ENCODE measurements around the gene CD209.
"Not testable (repeated sequence)": the region's sequence is repeated elsewhere in the genome, so short reads cannot be mapped to it uniquely, and the experiment has no call there.

CD209 gene

DNA sequence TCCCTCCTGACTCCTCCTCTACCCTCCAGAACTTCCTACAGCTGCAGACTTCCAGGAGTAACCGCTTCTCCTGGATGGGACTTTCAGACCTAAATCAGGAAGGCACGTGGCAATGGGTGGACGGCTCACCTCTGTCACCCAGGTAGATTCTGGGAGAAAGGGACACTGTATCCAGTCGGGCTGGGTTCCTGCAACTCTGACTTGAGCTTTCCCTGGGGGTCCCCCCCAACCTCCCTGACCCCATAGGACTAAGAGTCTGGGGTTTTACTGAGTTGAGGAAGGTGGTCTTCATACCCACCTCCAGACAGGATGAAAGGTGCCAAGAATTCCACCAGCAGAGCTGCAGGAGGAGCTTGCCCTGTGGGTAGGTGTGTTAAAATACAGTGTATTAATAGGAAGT lies 20.2 kb upstream of the CD209 start:
- no peak for DNase-seq

DNA sequence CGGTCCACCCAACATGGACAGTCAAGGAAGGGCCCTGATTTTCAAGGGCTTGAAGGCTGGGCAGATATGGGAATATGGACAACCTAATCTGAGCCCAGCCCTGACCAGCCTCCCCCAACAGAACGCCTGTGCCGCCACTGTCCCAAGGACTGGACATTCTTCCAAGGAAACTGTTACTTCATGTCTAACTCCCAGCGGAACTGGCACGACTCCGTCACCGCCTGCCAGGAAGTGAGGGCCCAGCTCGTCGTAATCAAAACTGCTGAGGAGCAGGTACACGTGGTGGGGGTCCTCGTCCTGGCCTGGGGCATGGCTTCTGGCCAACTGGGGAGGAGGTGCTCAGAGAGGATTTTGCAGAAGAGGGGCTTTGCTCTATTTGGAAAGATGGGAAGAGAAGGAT lies 19.2 kb upstream of the CD209 start:
- no peak for DNase-seq

GRCh38 chr19:7765043-7765442 lies 17.7 kb upstream of the CD209 start:
- not testable (repeated sequence) for DNase-seq

DNA sequence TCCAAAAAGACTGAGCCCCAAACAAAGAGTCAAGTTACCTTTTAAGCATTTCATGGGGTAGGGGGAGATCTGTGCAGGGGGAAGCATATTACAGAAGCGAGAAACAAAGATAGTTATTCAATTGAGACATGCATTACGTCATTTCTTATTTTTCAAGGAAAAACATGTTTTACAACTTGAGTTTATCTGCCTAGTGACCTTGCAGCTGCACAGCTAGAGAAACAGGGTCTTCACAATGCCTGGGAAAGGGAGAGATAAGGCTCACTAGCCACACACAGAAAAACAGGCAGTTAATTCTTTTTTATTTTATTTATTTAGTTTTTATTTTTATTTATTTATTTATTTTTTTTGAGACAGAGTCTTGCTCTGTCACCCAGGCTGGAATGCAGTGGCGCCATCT lies 16.8 kb upstream of the CD209 start:
- DNase-seq, result not testable (repeated sequence)

GRCh38 chr19:7763696-7764095 lies 16.4 kb upstream of the CD209 start:
- no peak for DNase-seq

DNA sequence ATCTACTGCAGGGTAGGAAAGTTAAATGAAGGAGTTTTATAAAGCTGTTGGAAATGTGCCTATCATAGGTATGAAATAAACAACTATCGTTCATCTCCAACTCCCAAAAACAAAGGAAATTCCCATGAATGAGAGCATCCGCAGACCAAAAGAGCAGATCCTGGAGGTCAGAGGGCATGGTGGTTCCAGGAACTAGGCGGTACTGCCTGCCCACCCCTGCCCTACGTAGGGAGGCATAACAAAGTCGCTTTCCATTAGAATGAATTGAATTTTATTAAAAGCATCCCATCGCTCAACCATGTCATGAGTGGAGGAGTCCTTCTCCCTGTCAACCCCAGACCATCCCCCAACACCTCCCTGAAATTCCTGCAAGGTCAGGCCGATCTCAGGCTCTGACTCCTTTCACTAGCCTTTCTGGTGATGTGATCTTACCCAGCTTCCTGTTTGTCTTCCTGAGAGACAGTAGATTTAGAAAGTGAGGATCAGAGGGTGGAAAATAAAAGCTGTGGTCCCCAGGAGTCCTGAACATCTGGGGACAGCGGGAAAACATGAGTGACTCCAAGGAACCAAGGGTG lies 15.5 kb upstream of the CD209 start, which contains the start of gene CLEC4M:
CLEC4M (plus strand) TSS at position 525 of the 575 bp plus-strand sequence; CDS start at position 549, 24 bp downstream.
- no peak for DNase-seq

DNA sequence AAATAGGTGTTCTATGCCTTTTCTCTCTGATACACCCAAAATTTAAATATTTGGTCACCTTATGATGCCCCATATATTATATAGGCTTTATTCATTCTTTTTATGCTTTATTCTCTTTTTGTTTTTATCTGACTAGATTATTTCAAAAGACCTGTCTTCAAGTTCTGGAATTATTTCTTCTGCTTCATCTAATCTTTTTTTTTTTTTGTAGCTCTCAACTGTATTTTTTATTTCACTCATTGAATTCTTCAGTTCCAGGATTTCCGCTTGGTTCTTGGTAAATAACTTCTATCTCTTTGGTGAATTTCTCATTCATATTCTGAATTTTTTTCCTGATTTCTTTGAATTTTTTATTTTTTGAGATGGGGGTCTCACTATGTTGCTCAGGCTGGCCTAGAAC lies 11.8 kb upstream of the CD209 start:
- no peak for DNase-seq

GRCh38 chr19:7757358-7757757 lies 10.0 kb upstream of the CD209 start:
- DNase-seq, result no peak

- DNase-seq, result no peak
Observed at GRCh38 chr19:7756258-7756657, 8.9 kb upstream of the CD209 start.

DNA sequence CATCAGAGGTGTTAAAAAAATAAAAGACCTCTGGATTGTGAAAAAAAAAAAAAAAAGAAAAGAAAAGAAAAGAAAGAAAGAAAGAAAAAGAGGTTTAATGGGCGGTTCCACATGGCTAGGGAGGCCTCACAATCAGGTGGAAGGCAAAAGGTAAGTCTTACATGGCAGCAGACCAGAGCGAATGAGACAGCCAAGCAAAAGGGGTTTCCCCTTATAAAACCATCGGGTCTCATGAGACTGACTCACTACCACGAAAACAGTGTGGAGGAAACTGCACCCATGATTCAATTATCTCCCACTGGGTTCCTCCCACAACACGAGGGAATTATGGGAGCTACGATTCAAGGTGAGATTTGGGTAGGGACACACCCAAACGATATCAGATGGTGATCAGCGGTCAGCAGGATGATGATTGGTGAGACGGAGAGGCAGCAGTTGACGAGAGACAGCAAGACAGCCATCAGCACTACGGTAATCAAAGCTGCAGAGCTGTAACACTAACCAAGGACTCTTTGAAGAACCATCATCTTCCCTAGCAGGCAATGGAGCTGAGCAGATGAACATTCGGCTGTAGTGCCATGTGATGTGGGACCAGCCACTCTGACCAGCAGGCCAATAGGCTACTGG lies 3.9 kb upstream of the CD209 start:
- DNase-seq, result no peak

DNA sequence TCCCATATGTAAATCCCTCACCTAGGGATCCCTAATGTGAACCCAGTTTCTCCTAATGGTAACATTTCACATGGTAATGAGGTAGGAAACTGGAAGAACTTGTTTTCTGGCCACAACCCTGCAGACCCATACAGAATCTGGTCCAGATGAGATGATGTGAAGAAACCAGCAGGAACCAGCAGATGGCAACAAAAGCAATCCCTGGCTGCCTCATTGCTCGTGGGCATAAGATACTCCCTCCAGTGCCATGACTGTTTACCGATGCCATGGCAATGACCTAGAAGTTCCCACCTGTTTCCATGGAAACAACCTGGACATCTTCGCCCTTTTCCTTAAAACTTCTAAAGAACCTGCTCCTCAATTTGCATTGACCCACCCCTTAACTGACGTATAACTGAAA lies 1.4 kb upstream of the CD209 start:
- no peak for DNase-seq

DNA sequence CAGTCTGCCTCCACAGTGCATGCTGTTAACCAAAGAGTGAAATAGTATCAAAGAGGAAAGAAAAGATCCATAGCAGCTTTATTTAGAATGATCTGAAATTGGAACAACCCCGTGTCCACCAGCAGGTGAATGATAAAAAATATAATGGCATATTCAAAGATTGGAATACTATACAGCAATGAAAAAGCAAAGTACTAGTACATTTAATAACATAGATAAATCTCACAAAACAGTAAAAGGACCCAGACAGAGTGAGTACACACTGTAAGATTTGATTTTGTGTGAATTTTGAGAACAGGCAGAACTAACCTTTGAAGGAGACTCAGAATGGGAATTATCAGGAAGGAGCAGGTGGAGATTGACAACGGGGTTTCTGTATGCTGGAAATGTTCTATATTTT lies 837 bp upstream of the CD209 start:
- no peak for DNase-seq

GRCh38 chr19:7746306-7746705 lies 1.0 kb downstream of the CD209 start:
- not testable (repeated sequence) for DNase-seq

- DNase-seq, result no peak
Observed at GRCh38 chr19:7744871-7745650, 2.3 kb downstream of the CD209 start.

GRCh38 chr19:7744199-7744786 lies 3.0 kb downstream of the CD209 start:
- DNase-seq, result no peak

DNA sequence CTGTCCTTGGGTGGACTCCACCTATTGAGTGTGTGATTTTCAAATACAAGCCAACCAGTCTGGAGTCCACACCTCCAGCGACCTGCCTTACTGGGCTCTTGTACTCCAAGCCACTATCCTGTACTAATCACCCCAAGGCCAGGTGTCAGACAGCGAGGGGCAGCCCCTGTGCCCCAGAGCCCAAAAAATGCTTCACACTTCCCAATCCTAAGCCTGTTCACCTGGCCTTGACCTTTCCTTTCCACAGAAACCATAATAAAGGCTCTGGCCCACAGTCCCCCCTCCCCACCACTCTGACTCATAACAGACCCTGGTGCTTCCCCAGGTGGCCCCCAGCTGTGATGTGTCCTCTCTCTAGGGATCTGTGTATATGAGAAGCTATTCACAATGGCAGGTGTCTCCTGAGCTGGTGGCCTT lies 3.9 kb downstream of the CD209 start:
- DNase-seq, result no peak

DNA sequence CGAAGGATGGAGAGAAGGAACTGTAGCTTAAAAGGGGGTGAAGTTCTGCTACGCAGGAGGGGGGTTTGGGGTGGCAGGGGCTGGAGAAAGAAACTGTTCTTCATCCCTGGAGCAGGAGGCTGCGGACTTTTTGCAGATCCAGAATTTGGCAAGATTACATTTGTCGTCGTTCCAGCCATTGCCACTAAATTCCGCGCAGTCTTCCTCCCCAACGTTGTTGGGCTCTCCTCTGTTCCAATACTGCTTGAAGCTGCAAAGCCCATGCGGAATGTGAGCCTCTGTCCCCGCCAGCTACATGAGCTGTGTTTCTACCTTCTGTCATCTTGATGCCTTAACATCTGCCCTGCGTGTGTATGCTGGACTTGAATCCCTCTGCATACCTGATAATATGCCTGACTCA lies 4.3 kb downstream of the CD209 start:
- no peak for DNase-seq

GRCh38 chr19:7742575-7742974 lies 4.8 kb downstream of the CD209 start:
- no peak for DNase-seq

GRCh38 chr19:7740682-7741054 lies 6.7 kb downstream of the CD209 start:
- no peak for DNase-seq

- DNase-seq, result no peak
Observed at GRCh38 chr19:7739801-7740681, 7.3 kb downstream of the CD209 start.

DNA sequence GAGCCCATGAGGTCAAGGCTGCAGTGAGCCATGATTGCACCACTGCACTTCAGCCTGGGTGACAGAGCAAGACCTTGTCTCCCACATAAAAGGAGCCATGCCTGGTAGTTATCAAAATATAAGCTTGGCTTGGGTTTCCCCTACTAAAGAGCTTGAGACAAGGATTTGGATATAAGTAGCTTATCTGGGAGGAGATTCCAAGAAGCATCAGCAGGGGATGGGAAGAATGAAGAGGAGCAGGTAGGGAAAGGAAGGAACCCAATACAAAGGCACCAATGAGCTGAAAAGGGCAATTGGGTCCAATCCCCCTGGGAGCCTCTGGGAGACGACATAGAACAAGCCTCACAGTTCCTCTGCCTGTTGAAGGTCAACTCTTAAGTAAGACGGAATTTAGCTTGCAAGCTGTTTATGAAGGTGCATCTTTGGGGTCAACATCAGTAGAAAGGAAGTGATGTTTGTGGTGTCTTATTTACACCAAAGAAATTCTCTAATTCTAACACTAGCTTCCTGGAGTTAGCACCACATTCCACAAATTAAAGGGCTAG lies 8.1 kb downstream of the CD209 start:
- no peak for DNase-seq

- no peak for DNase-seq
Observed at GRCh38 chr19:7738023-7738422, 9.3 kb downstream of the CD209 start.

GRCh38 chr19:7737215-7737614 lies 10.1 kb downstream of the CD209 start:
- no peak for DNase-seq
